CD14-positive monocyte (primary cell): ENCODE results near the gene STXBP2. TPM values are rescaled to one million over a fixed set of nuclear protein-coding genes. Genes with fewer than 3 reads are reported as not detected.

Experiments used
- DNase-seq, 3 donors: peaks; one replicate each; pipeline ENCODE4 v3.0.0-alpha.2; 2011 to 2022
- H2AFZ ChIP-seq: 2 replicates; pipeline ENCODE4 v1.6.0; 2012; ENCODE audit warnings: mild to moderate bottlenecking, low read depth, low read length, inconsistent platforms; ENCODE audit not compliant: insufficient read depth, poor library complexity, severe bottlenecking
- H3K27ac ChIP-seq, 2 donors: 1 replicate in 1 of 2; 2 replicates in 1 of 2; pipeline ENCODE4 v1.5.1; 2012 to 2013; ENCODE audit warnings: low read length in 2 of 2, control low read depth in 1 of 2, inconsistent platforms in 1 of 2, low read depth in 1 of 2, mild to moderate bottlenecking in 1 of 2
- H3K27me3 ChIP-seq, 2 donors: one replicate each; pipeline versions ENCODE4 v1.6.0 to v1.6.1; 2011 to 2013; ENCODE audit warnings: low read length in 2 of 2; ENCODE audit not compliant: control insufficient read depth in 2 of 2, insufficient read depth in 2 of 2
- H3K36me3 ChIP-seq, 2 donors: replicated peaks in 1 of 2; 1 replicate in 1 of 2; 2 replicates in 1 of 2; pipeline versions ENCODE4 v1.5.1 to v1.6.1; 2012 to 2013; ENCODE audit warnings: low read length in 2 of 2, control low read depth in 1 of 2, inconsistent platforms in 1 of 2, mild to moderate bottlenecking in 1 of 2; ENCODE audit not compliant: insufficient read depth in 2 of 2, control insufficient read depth in 1 of 2
- H3K4me1 ChIP-seq, 2 donors: 1 replicate in 1 of 2; 2 replicates in 1 of 2; pipeline versions ENCODE4 v1.5.1 to v1.6.1; 2012 to 2013; ENCODE audit warnings: low read length in 2 of 2, control low read depth in 1 of 2, inconsistent platforms in 1 of 2, mild to moderate bottlenecking in 1 of 2, moderate library complexity in 1 of 2; ENCODE audit not compliant: insufficient read depth in 2 of 2, control insufficient read depth in 1 of 2
- H3K4me2 ChIP-seq: replicated peaks from 2 replicates; pipeline ENCODE3; 2012; ENCODE audit warnings: low read length, moderate library complexity, mild to moderate bottlenecking; ENCODE audit not compliant: poor library complexity, severe bottlenecking; ENCODE audit errors: extremely low read depth
- H3K4me3 ChIP-seq, 3 experiments: fragments of 200-600 bp in 1 of 3; sonication (generic) in 1 of 3; replicated peaks in 1 of 3; 1 replicate in 2 of 3; 2 replicates in 1 of 3; pipeline ENCODE4 v1.5.1; 2011 to 2013; ENCODE audit warnings: low read length in 3 of 3, mild to moderate bottlenecking in 3 of 3, control low read depth in 2 of 3, low read depth in 2 of 3, inconsistent platforms in 1 of 3, moderate library complexity in 1 of 3
- H3K79me2 ChIP-seq: 2 replicates; pipeline ENCODE4 v1.6.0; 2012; ENCODE audit warnings: mild to moderate bottlenecking, control low read depth, inconsistent platforms, low read length, moderate library complexity; ENCODE audit not compliant: insufficient read depth
- H3K9ac ChIP-seq: 2 replicates; pipeline ENCODE4 v1.6.0; 2017; ENCODE audit warnings: low read length, mild to moderate bottlenecking; ENCODE audit not compliant: insufficient read depth, poor library complexity, severe bottlenecking
- H3K9me3 ChIP-seq, 2 donors: replicated peaks in 1 of 2; 1 replicate in 1 of 2; 2 replicates in 1 of 2; pipeline versions ENCODE4 v1.5.1 to v1.6.1; 2012 to 2013; ENCODE audit warnings: low read length in 2 of 2, control low read depth in 1 of 2; ENCODE audit not compliant: control insufficient read depth in 1 of 2, insufficient read depth in 1 of 2
- H4K20me1 ChIP-seq: 2 replicates; pipeline ENCODE4 v1.6.0; 2012; ENCODE audit warnings: mild to moderate bottlenecking, low read length, control low read depth, moderate library complexity; ENCODE audit not compliant: insufficient read depth
- H3K27ac Mint-ChIP-seq, 7 donors: one replicate each; pipeline ENCODE4 v1.8.0; 2020; ENCODE audit warnings: mild to moderate bottlenecking in 7 of 7, mixed read lengths in 7 of 7, moderate library complexity in 6 of 7, inconsistent platforms in 2 of 7
- H3K27me3 Mint-ChIP-seq, 3 donors: one replicate each; pipeline ENCODE4 v1.8.0; 2021 to 2022; ENCODE audit warnings: low read depth in 3 of 3, mild to moderate bottlenecking in 3 of 3, mixed read lengths in 3 of 3, moderate library complexity in 3 of 3, inconsistent platforms in 1 of 3
- H3K36me3 Mint-ChIP-seq, 2 donors: one replicate each; pipeline ENCODE4 v1.8.0; 2020; ENCODE audit warnings: mixed read lengths in 2 of 2, inconsistent platforms in 1 of 2, mild to moderate bottlenecking in 1 of 2
- H3K4me1 Mint-ChIP-seq: one replicate; pipeline ENCODE4 v1.8.0; 2020; ENCODE audit warnings: mild to moderate bottlenecking, mixed read lengths
- H3K4me3 Mint-ChIP-seq, 2 donors: one replicate each; pipeline ENCODE4 v1.8.0; 2020; ENCODE audit warnings: mild to moderate bottlenecking in 2 of 2, mixed read lengths in 2 of 2, moderate library complexity in 1 of 2
- H3K9me3 Mint-ChIP-seq, 7 donors: one replicate each; pipeline ENCODE4 v1.8.0; 2020 to 2022; ENCODE audit warnings: mixed read lengths in 7 of 7, mild to moderate bottlenecking in 6 of 7, moderate library complexity in 6 of 7, inconsistent platforms in 2 of 7
- CTCF ChIP-seq: fragments of 200-600 bp; IDR thresholded peaks from one replicate; pipeline ENCODE4 v1.8.0; 2022; ENCODE audit warnings: antibody characterized with exemption, mild to moderate bottlenecking
- WGBS: methylation state at CpG from one replicate; pipeline ENCODE4 v1.1.5; 2013; ENCODE audit warnings: missing lambda C conversion rate; ENCODE audit not compliant: insufficient coverage; 5-methylcytosine and 5-hydroxymethylcytosine counted together
- intact Hi-C, 2 donors: fragments of 100-400 bp; cut with micrococcal nuclease; formaldehyde crosslinking; loops; one replicate each; pipeline versions ENCODE4 v1.15.0 to v1.15.1; 2023
- polyA plus RNA-seq, 3 donors: library from polyadenylated mRNA; depleted of rRNA in 1 of 3; unstranded in 2 of 3; stranded (reverse) in 1 of 3; fragments of 300-500 nt in 2 of 3; fragments of >200 nt in 1 of 3; fragmentation: Illumina TruSeq in 2 of 3; gene quantifications; 1 replicate in 2 of 3; 2 replicates in 1 of 3; pipeline ENCODE4 v1.2.3, GENCODE V29; 2012 to 2021

The STXBP2 gene
- polyA plus RNA-seq, 3 donors, result 249 to 846 (median 327) TPM

- Mint-ChIP-seq H3K9me3 (no peaks in the 10 kb centered on the region), H3K4me3 (peak overlapping the region; percentile 89 to 92), H3K4me1 (peaks cover 58% of the 10 kb centered on the region), H3K27me3 (peaks cover 0 to 4% (median 3%) of the 10 kb centered on the region in 3 donors), H3K27ac (peak overlapping the region; percentile 93 to 98 (median 96)), H3K36me3 (peaks cover 21 to 48% of the 10 kb centered on the region in 2 donors)
- H3K9ac ChIP-seq, result peak overlapping the region; percentile 98
- DNase-seq, result peak; percentile 93 to 95 (median 95)
- peaks cover 50 to 62% of the 10 kb centered on the region in 2 donors for H3K4me1 ChIP-seq
- peak overlapping the region; percentile 97 for H3K4me2 ChIP-seq
- H3K27me3 ChIP-seq, result no peaks in the 10 kb centered on the region
- H4K20me1 ChIP-seq, result peaks cover 30% of the 10 kb centered on the region
- H3K9me3 ChIP-seq, result no peaks in the 10 kb centered on the region
- H3K4me3 ChIP-seq, result peak overlapping the region; percentile 95 to 99 (median 96)
- peak overlapping the region; percentile 68 for H2AFZ ChIP-seq
- peaks cover 82% of the 10 kb centered on the region for H3K79me2 ChIP-seq
- intact Hi-C loops, result loop anchor here (2.0 to 5.0 kb wide), 4 partner anchors 34 to 117 kb away; partner anchors contain the start of gene STXBP2 (in 1 of the 2)
- WGBS, result 1% methylated on average over 38 of the region's 43 CpGs
- peak overlapping the region; percentile 96 for H3K27ac ChIP-seq
- peaks cover 12 to 31% of the 10 kb centered on the region in 2 donors for H3K36me3 ChIP-seq
- peak; percentile 64 for TF ChIP-seq CTCF
Observed at GRCh38 chr19:7681340-7682174, 44.6 kb downstream of the STXBP2 start.

- peaks cover 56% of the 10 kb centered on the region for H3K4me1 Mint-ChIP-seq
Observed at GRCh38 chr19:7682175-7682855, 45.4 kb downstream of the STXBP2 start.

More at GRCh38 chr19:7682175-7682855, 45.4 kb downstream of the STXBP2 start:
- peaks cover 30% of the 10 kb centered on the region for H4K20me1 ChIP-seq
- H3K79me2 ChIP-seq, result peaks cover 75% of the 10 kb centered on the region
- TF ChIP-seq CTCF, result no peak
- Mint-ChIP-seq H3K36me3 (peaks cover 24 to 48% of the 10 kb centered on the region in 2 donors), H3K27me3 (peaks cover 0 to 7% (median 3%) of the 10 kb centered on the region in 3 donors), H3K27ac (peak overlapping the region; percentile 93 to 98 (median 96)), H3K4me3 (peak overlapping the region; percentile 89 to 92), H3K9me3 (no peaks in the 10 kb centered on the region)
- peaks cover 43 to 55% of the 10 kb centered on the region in 2 donors for H3K4me1 ChIP-seq
- peak overlapping the region; percentile 98 for H3K9ac ChIP-seq
- peak in 1 of 3 donors; percentile 5 for DNase-seq
- H3K27me3 ChIP-seq, result no peaks in the 10 kb centered on the region
- peak overlapping the region; percentile 96 for H3K27ac ChIP-seq
- peaks cover 12 to 31% of the 10 kb centered on the region in 2 donors for H3K36me3 ChIP-seq
- no peaks in the 10 kb centered on the region for H3K9me3 ChIP-seq
- 85% methylated on average over 68 of the region's 74 CpGs for WGBS
- H3K4me2 ChIP-seq, result peak overlapping the region; percentile 97
- intact Hi-C loops, result loop anchor here (5.0 kb wide), 2 partner anchors 35 to 45 kb away; partner anchors contain the start of gene STXBP2 (in 1 of the 2)
- H3K4me3 ChIP-seq, result peak overlapping the region; percentile 95 to 99 (median 96)
- H2AFZ ChIP-seq, result peak overlapping the region; percentile 68
